ENCODE data around the gene SLC7A8.

The SLC7A8 gene

GRCh38 chr14:23158779-23159178 is 24.7 kb downstream of the SLC7A8 start:
- DNase-seq (ENCODE audit: low read depth in 2 of 2): no peak

GRCh38 chr14:23154964-23155587 is 28.4 kb downstream of the SLC7A8 start:
- no peak for DNase-seq (ENCODE audit: low read depth in 2 of 2)

- no peak for DNase-seq (ENCODE audit: low read depth in 2 of 2)
These were observed 29.3 kb downstream of the SLC7A8 start for GRCh38 chr14:23153851-23154796.

GRCh38 chr14:23151342-23151741 is 32.1 kb downstream of the SLC7A8 start:
- DNase-seq (ENCODE audit: low read depth in 2 of 2): no peak

- no peak for DNase-seq (ENCODE audit: low read depth in 2 of 2)
These were observed 33.7 kb downstream of the SLC7A8 start for GRCh38 chr14:23149745-23150144.

GRCh38 chr14:23148591-23149249 is 34.7 kb downstream of the SLC7A8 start:
- no peak for DNase-seq (ENCODE audit: low read depth in 2 of 2)

GRCh38 chr14:23147676-23148075 is 35.8 kb downstream of the SLC7A8 start:
- DNase-seq (ENCODE audit: low read depth in 2 of 2): no peak

- no peak for DNase-seq (ENCODE audit: low read depth in 2 of 2)
These were observed 36.5 kb downstream of the SLC7A8 start for GRCh38 chr14:23146980-23147379.

- peak in 1 of 2 donors; percentile 8 for DNase-seq (ENCODE audit: low read depth in 2 of 2)
These were observed 37.0 kb downstream of the SLC7A8 start for GRCh38 chr14:23146351-23146910.

GRCh38 chr14:23145794-23146350 is 37.6 kb downstream of the SLC7A8 start:
- no peak for DNase-seq (ENCODE audit: low read depth in 2 of 2)

GRCh38 chr14:23143911-23144310 is 39.5 kb downstream of the SLC7A8 start:
- DNase-seq (ENCODE audit: low read depth in 2 of 2): no peak

- DNase-seq (ENCODE audit: low read depth in 2 of 2): no peak
These were observed 40.6 kb downstream of the SLC7A8 start for GRCh38 chr14:23142826-23143225.

GRCh38 chr14:23141706-23142444 is 41.6 kb downstream of the SLC7A8 start:
- DNase-seq (ENCODE audit: low read depth in 2 of 2): no peak

GRCh38 chr14:23140371-23140770 is 43.1 kb downstream of the SLC7A8 start:
- DNase-seq (ENCODE audit: low read depth in 2 of 2): no peak

- DNase-seq (ENCODE audit: low read depth in 2 of 2): no peak
These were observed 43.6 kb downstream of the SLC7A8 start for GRCh38 chr14:23139874-23140273.

GRCh38 chr14:23137813-23138535 is 45.5 kb downstream of the SLC7A8 start:
- DNase-seq (ENCODE audit: low read depth in 2 of 2): no peak

GRCh38 chr14:23137192-23137812 is 46.2 kb downstream of the SLC7A8 start:
- no peak for DNase-seq (ENCODE audit: low read depth in 2 of 2)

GRCh38 chr14:23136566-23137133 is 46.8 kb downstream of the SLC7A8 start:
- DNase-seq (ENCODE audit: low read depth in 2 of 2): no peak

- no peak for DNase-seq (ENCODE audit: low read depth in 2 of 2)
These were observed 50.5 kb downstream of the SLC7A8 start for GRCh38 chr14:23132970-23133369.

- DNase-seq (ENCODE audit: low read depth in 2 of 2): no peak
These were observed 52.0 kb downstream of the SLC7A8 start for GRCh38 chr14:23131482-23131881.
